ENCODE results near the gene COX19.

- TF ChIP-seq CTCF (IDR thresholded peaks at IDR 0.05 in 8 of 11, conservative IDR thresholded peaks at IDR 0.05 in 3 of 11), result no peak
- TF ChIP-seq POLR2A (IDR thresholded peaks at IDR 0.05), result no peak
- no peak for TF ChIP-seq POLR2AphosphoS5 (IDR thresholded peaks at IDR 0.05)
Measured at GRCh38 chr7:940599-941408, 34.5 kb downstream of the COX19 start.

Data from spleen (tissue), 7 donors.